MM.1S (cell line): ENCODE measurements around the gene TEAD2.

ENCODE experiments used
- CTCF ChIP-seq: fragments of 300-600 bp; sonication (generic); IDR thresholded peaks from 2 replicates; pipeline ENCODE4 v1.5.1; 2016; ENCODE audit warnings: antibody characterized with exemption, low read length, mixed read lengths
- EZH2 ChIP-seq: fragments of 300-600 bp; sonication (generic); optimal IDR thresholded peaks from 2 replicates; pipeline ENCODE3; 2017; ENCODE audit warnings: low read depth, mild to moderate bottlenecking, antibody characterized with exemption, low read length, mixed read lengths
- EZH2phosphoT487 ChIP-seq: fragments of 300-600 bp; sonication (generic); IDR thresholded peaks from 2 replicates; pipeline ENCODE4 v1.6.1; 2018; ENCODE audit warnings: antibody characterized with exemption, low read length

DNA sequence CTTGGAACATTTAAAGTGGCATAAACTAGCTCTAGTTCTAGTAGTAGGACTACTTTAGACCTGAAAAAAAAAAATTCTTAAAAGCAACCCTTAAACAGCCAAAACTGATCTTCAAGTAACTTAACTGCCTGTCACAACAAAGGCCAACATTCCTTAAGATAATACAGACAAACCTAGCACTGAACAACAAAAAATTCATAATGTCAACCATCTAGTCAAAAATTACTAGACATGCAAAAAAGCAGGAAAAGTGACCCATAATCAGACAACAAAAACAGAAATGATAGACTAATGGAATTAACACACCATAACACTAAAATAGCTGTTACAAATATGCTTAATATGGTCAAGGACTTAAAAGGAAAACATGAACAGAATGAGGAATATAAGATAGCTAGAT is 43.9 kb downstream of the TEAD2 start:
- no peak for TF ChIP-seq CTCF
- no peak for TF ChIP-seq EZH2phosphoT487
- no peak for TF ChIP-seq EZH2
